Liver (tissue), 3 donors: Measurements from ENCODE around the gene ZDHHC18.

Experiments
- CTCF ChIP-seq: fragments of 150-350 bp; IDR thresholded peaks from 2 replicates; pipeline ENCODE4 v1.5.1; 2017; ENCODE audit warnings: improper control_type of control experiment, low read depth, low read length; ENCODE audit not compliant: missing input control
- GABPA ChIP-seq, 2 donors: IDR thresholded peaks in 1 of 2; conservative IDR thresholded peaks in 1 of 2; 2 replicates each; pipeline ENCODE4 v1.6.1; 2016; ENCODE audit warnings: antibody characterized with exemption in 2 of 2, mild to moderate bottlenecking in 1 of 2, moderate library complexity in 1 of 2
- RAD21 ChIP-seq, 2 donors: IDR thresholded peaks; 2 replicates each; pipeline ENCODE4 v1.6.1; 2016; ENCODE audit warnings: antibody characterized with exemption in 2 of 2, mild to moderate bottlenecking in 2 of 2
- REST ChIP-seq: IDR thresholded peaks from 2 replicates; pipeline ENCODE4 v1.6.1; 2016; ENCODE audit warnings: antibody characterized with exemption, mild to moderate bottlenecking
- TAF1 ChIP-seq: conservative IDR thresholded peaks from 2 replicates; pipeline ENCODE4 v1.6.1; 2016; ENCODE audit warnings: antibody characterized with exemption, mild to moderate bottlenecking
- YY1 ChIP-seq: IDR thresholded peaks from 2 replicates; pipeline ENCODE4 v1.6.1; 2016; ENCODE audit warnings: antibody characterized with exemption, mild to moderate bottlenecking
- ZBTB33 ChIP-seq: IDR thresholded peaks from 2 replicates; pipeline ENCODE4 v1.6.1; 2016; ENCODE audit warnings: antibody characterized with exemption
- donor health status: healthy.
- donor health status: healthy.

GRCh38 chr1:26822737-26823395, 3.6 kb upstream of the ZDHHC18 start:
- TF ChIP-seq ZBTB33, result no peak
- no peak for TF ChIP-seq CTCF
- no peak for TF ChIP-seq YY1
- TF ChIP-seq REST, result no peak
- TF ChIP-seq TAF1, result no peak
- TF ChIP-seq RAD21 (IDR thresholded peaks at IDR 0.05), result no peak
- TF ChIP-seq GABPA (IDR thresholded peaks at IDR 0.05 in 1 of 2, conservative IDR thresholded peaks at IDR 0.05 in 1 of 2), result no peak
